Osteoblast (primary cell): ENCODE results near the gene MTCP1. TPM values are rescaled to one million over a fixed set of nuclear protein-coding genes. Genes with fewer than 3 reads are reported as not detected.
A peak's percentile ranks its signal among the peaks of the same experiment; 100 is the strongest.

Experiments used
- DNase-seq: peaks from one replicate; pipeline ENCODE4 v3.0.0; 2011; ENCODE audit warnings: low spot score, mixed read lengths; ENCODE audit not compliant: insufficient read length; ENCODE audit errors: missing footprints
- H2AFZ ChIP-seq: 2 replicates; pipeline ENCODE4 v1.6.0; 2011; ENCODE audit warnings: mild to moderate bottlenecking, low read length
- H3K27ac ChIP-seq: 2 replicates; pipeline ENCODE4 v1.5.1; 2011; ENCODE audit warnings: mild to moderate bottlenecking, low read depth, low read length, moderate library complexity
- H3K27me3 ChIP-seq: 2 replicates; pipeline ENCODE4 v1.6.0; 2012; ENCODE audit warnings: mild to moderate bottlenecking, control low read depth, inconsistent platforms, low read length, moderate library complexity; ENCODE audit not compliant: insufficient read depth
- H3K36me3 ChIP-seq: 2 replicates; pipeline ENCODE4 v1.5.1; 2011; ENCODE audit warnings: mild to moderate bottlenecking, low read length, control low read depth, moderate library complexity; ENCODE audit not compliant: insufficient read depth
- H3K4me1 ChIP-seq: 2 replicates; pipeline ENCODE4 v1.5.1; 2011; ENCODE audit warnings: mild to moderate bottlenecking, low read length, control low read depth, moderate library complexity; ENCODE audit not compliant: insufficient read depth
- H3K4me2 ChIP-seq: 2 replicates; pipeline ENCODE4 v1.6.0; 2011; ENCODE audit warnings: mild to moderate bottlenecking, low read length; ENCODE audit not compliant: insufficient read depth
- H3K4me3 ChIP-seq: fragments of 200-600 bp; sonication (generic); 3 replicates; pipeline ENCODE4 v1.5.1; 2012; ENCODE audit warnings: mild to moderate bottlenecking, low read length, inconsistent platforms; ENCODE audit not compliant: insufficient read depth
- H3K79me2 ChIP-seq: 2 replicates; pipeline ENCODE4 v1.6.0; 2012; ENCODE audit warnings: mild to moderate bottlenecking, low read length, control low read depth, inconsistent platforms; ENCODE audit not compliant: insufficient read depth
- H3K9me3 ChIP-seq: 2 replicates; pipeline ENCODE4 v1.5.1; 2011; ENCODE audit warnings: low read depth, low read length, control low read depth
- H4K20me1 ChIP-seq: 2 replicates; pipeline ENCODE4 v1.6.0; 2012; ENCODE audit warnings: mild to moderate bottlenecking, low read length, control low read depth; ENCODE audit not compliant: insufficient read depth
- CTCF ChIP-seq: IDR thresholded peaks from 2 replicates; pipeline ENCODE4 v1.5.1; 2011; ENCODE audit warnings: mild to moderate bottlenecking, low read depth, low read length, moderate library complexity; ENCODE audit errors: extremely low read depth
- total RNA-seq: library from RNA; depleted of rRNA; stranded (reverse); fragments of >200 nt; gene quantifications from 2 replicates; pipeline ENCODE4 v1.2.3, GENCODE V29; 2012

Gene MTCP1
- total RNA-seq, 1 donor = 3.3 TPM

GRCh38 chrX:155108427-155108826 lies 37.5 kb upstream of the MTCP1 start:
- Histone ChIP-seq H2AFZ (no peak overlapping the region), H4K20me1 (no peaks in the 10 kb centered on the region), H3K27me3 (no peaks in the 10 kb centered on the region), H3K27ac (no peak overlapping the region), H3K79me2 (no peaks in the 10 kb centered on the region), H3K4me2 (no peak overlapping the region), H3K4me1 (no peaks in the 10 kb centered on the region), H3K4me3 (no peak overlapping the region), H3K9me3 (no peaks in the 10 kb centered on the region), H3K36me3 (no peaks in the 10 kb centered on the region)
- no peak for TF ChIP-seq CTCF
- DNase-seq = no peak

- H3K4me2 ChIP-seq = no peak overlapping the region
- H2AFZ ChIP-seq = no peak overlapping the region
- H3K4me3 ChIP-seq = no peak overlapping the region
- no peak for TF ChIP-seq CTCF
- no peaks in the 10 kb centered on the region for H4K20me1 ChIP-seq
- H3K79me2 ChIP-seq = no peaks in the 10 kb centered on the region
- no peak for DNase-seq
- H3K27ac ChIP-seq = no peak overlapping the region
- H3K9me3 ChIP-seq = no peaks in the 10 kb centered on the region
- H3K27me3 ChIP-seq = no peaks in the 10 kb centered on the region
- H3K36me3 ChIP-seq = no peaks in the 10 kb centered on the region
- H3K4me1 ChIP-seq = no peaks in the 10 kb centered on the region
Observed at GRCh38 chrX:155105919-155106318, 35.0 kb upstream of the MTCP1 start.

GRCh38 chrX:155094468-155095061 lies 23.6 kb upstream of the MTCP1 start:
- no peak for DNase-seq
- Histone ChIP-seq H3K4me3 (no peak overlapping the region), H3K4me1 (no peaks in the 10 kb centered on the region), H3K9me3 (no peaks in the 10 kb centered on the region), H3K27ac (no peak overlapping the region), H3K36me3 (peaks cover 3% of the 10 kb centered on the region), H4K20me1 (no peaks in the 10 kb centered on the region), H2AFZ (no peak overlapping the region), H3K27me3 (no peaks in the 10 kb centered on the region), H3K79me2 (no peaks in the 10 kb centered on the region), H3K4me2 (no peak overlapping the region)
- TF ChIP-seq CTCF = peak; percentile 59

- DNase-seq = no peak
- no peak overlapping the region for H3K27ac ChIP-seq
- no peaks in the 10 kb centered on the region for H3K9me3 ChIP-seq
- no peaks in the 10 kb centered on the region for H3K4me1 ChIP-seq
- H3K79me2 ChIP-seq = no peaks in the 10 kb centered on the region
- H3K4me2 ChIP-seq = no peak overlapping the region
- no peak for TF ChIP-seq CTCF
- H3K36me3 ChIP-seq = peaks cover 9% of the 10 kb centered on the region
- no peak overlapping the region for H2AFZ ChIP-seq
- no peaks in the 10 kb centered on the region for H3K27me3 ChIP-seq
- H3K4me3 ChIP-seq = no peak overlapping the region
- H4K20me1 ChIP-seq = no peaks in the 10 kb centered on the region
Observed at GRCh38 chrX:155086961-155087735, 16.2 kb upstream of the MTCP1 start.
